UCSD-AML1 (cell line): ENCODE data around the gene TOB2.
"Not testable (repeated sequence)": the region's sequence is repeated elsewhere in the genome, so short reads cannot be mapped to it uniquely, and the experiment has no call there.

ENCODE experiments used
- DNase-seq: peaks from one replicate; lab custom pipeline; 2025; ENCODE audit not compliant: unreplicated experiment; lab: John Stamatoyannopoulos, UW

The TOB2 gene

DNA sequence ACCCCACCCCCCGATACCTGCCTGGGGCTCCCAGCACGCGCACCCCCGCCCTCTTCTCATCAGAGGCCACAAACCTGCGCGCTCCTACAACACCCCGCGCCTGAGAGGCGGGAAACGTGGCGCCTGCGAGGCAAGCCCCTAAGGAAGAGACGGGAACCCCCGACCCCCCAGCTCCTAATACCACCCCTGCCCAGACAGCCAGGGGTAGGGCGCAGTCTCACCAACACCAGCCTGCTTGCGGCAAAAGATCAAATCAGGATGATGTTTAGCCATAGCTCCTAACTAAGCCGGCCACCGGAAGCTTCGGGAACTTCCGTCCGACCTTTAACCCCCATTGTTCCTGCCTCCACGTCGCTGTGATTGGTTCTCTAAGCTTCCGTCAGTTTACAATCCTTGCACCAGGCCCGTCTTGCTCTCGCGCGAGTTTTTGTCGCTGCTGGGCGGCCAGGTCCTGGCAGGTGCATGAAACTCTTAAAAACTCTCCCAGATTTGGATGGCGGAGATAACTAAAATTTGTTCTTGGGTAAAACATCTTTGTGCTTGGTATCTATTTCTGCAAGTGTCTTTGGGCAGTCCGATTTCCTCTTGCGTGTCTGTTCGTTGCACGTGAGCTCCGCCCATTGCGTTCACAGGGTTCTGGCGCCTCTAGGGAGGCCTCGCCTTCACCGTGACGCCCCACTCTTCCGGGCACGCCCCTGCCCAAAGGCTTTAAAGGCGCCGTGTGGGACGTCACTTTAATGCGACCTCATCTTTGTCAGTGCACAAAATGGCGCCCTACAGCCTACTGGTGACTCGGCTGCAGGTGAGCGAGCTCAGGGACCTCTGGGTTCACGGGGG lies 22.0 kb upstream of the TOB2 start, which contains the start of the genes ACO2 and PHF5A:
TSS of gene ACO2 (plus strand) at position 737 of the 837 bp plus-strand sequence. CDS start at position 767, 30 bp downstream.
TSS of gene PHF5A (minus strand) at position 312 of the 837 bp plus-strand sequence. CDS start at position 273, 39 bp downstream.
- DNase-seq: peak; percentile 96

GRCh38 chr22:41461901-41462300 lies 15.3 kb upstream of the TOB2 start:
- no peak for DNase-seq

DNA sequence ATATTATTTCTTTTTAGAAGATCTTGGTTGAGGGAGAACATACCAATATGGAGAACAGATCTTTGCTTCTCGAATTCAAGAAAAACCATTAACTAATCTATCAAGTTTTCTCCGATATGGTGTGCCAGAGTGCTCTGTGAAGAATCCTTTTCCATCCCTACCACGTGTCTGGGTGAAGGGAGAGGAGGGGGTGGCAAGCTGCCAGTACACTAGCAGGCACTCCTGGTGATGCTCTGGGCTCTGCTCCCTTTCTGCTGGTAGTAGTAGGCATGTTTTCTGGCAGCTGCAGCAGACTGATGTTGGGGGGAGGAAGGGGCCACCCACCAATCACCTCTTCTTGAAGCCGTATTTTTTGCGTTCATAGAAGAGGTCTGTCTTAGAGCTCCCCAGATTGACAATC lies 13.5 kb upstream of the TOB2 start:
- not testable (repeated sequence) for DNase-seq

DNA sequence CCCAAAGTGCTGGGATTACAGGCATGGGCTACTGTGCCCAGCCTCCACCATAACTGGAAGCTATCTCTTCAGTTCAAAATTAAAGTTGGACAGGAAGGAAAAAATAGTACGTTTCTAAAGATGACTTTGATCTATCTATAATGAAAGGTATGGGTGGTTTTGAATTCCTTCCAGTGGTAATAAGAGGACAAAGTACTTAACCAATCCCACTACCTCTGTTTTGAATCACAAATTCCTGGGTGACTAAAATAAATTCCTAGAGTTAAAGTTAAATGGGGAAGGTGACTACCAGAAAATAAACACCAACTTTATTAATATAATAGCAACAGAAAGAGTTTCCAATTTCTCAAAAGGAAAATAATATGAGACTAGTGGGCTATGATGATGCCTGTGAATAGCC lies 12.8 kb upstream of the TOB2 start:
- no peak for DNase-seq

DNA sequence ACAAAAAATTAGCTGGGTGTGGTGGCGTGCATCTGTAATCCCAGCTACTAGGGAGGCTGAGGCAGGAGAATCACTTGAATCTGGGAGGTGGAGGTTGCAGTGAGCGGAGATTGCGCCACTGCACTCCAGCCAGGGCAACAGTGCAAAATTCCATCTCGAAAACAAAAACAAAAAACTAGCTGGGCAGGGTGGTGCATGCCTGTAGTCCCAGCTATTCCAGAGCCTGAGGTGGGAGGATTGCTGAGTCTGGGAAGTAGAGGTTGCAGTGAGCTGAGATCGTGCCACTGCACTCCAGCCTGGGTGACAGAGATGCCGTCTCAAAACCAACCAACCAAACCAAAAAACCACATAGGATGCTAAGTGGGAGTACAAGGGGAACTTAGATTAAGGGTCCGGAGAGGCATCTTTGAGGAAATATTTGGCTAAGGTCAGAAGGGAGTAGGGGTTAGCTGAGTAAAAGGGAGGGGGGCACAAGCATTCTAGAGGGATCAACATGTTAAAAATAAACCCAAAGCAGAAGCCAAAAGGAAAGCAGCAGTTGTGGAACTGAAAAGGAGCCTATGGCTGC lies 11.6 kb upstream of the TOB2 start:
- no peak for DNase-seq

DNA sequence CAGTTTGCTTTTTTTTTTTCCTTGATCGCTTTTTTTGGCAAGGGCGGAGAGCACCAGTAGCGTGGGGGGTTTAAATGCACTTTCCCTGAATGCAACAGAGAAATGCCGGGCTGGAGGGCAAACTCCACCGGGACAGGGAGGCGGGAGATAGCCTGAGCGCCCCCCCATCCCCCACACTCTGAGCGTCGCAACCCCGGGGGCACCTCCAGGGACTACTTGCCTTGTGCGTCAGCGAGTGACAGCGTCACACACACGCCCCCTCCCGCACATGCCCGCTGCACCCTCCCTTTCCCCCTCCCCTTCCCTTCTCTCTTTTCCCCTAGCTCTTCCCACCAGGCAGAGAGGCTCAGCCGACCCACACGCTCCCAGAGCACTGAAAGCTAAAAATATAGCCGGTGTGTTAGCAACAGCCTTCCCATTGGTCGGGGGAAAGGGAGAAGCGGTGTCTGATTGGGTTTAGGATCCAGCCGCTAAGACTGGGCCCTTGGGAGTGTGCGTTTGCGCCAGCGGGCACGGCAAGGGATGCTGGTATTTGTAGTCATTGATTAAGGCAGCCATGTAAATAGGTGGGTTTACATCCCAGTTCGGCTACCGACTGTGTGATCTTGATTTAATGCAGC lies 1.7 kb upstream of the TOB2 start:
- DNase-seq: peak; percentile 95

DNA sequence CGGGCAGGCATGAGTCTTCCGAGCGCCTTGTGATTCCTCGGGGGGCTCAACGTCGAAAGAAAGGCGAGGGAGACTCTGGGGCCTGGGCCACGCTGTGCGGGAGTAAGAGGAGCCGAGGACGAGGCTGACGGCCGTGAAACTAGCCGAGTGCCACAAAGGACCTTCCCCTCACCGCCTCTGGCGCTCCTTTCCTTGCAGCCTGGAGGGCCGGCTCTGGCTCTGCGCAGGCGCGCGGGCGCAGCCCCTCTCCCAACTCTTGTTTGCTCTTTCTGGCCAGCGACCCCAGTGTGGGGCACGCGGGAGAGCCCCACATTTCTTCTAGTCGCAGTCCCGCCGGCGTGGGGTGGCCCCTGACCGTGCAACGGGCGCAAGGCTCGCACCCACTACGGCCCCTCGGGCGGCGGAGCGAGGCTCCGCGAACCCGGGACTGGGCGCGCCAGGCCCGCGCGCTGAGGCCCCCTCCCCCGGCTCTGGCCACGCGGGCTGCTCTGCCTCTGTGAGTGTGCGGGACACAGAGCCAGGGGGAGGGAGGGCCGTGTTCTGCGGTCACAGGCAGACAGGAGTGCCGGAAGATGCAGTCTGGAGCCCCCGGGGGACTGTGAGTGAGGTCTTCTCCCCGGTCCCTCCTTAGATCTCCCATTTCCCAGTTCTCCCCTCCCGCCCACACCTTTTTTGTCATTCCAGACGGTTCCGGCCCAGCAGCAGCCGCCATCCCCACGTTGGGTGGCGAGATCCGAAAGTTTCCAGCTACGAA lies 1.0 kb upstream of the TOB2 start:
- peak; percentile 73 for DNase-seq

DNA sequence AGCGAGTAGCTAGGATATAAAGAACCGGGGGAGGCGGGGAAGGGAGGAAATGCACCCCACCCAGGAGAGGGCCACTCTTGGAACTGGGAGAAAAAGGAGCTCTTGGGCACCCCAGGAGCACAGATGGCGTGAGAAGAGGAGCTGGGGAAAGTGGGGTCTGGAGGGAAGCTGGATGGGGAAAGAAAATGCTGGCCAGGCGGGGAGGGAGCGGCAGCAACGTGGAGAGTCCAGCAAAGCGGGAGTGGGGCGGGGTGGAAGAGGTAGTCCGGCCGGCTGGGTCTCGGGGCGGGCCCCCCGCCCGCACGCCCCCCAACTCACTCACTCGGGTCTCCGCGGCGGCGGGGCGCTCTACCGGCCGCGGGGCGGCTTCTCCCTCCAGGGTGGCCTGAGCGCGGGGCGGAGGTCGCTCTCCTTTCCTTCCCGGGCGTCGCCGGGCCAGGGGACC lies 522 bp downstream of the TOB2 start:
- DNase-seq: peak; percentile 41

DNA sequence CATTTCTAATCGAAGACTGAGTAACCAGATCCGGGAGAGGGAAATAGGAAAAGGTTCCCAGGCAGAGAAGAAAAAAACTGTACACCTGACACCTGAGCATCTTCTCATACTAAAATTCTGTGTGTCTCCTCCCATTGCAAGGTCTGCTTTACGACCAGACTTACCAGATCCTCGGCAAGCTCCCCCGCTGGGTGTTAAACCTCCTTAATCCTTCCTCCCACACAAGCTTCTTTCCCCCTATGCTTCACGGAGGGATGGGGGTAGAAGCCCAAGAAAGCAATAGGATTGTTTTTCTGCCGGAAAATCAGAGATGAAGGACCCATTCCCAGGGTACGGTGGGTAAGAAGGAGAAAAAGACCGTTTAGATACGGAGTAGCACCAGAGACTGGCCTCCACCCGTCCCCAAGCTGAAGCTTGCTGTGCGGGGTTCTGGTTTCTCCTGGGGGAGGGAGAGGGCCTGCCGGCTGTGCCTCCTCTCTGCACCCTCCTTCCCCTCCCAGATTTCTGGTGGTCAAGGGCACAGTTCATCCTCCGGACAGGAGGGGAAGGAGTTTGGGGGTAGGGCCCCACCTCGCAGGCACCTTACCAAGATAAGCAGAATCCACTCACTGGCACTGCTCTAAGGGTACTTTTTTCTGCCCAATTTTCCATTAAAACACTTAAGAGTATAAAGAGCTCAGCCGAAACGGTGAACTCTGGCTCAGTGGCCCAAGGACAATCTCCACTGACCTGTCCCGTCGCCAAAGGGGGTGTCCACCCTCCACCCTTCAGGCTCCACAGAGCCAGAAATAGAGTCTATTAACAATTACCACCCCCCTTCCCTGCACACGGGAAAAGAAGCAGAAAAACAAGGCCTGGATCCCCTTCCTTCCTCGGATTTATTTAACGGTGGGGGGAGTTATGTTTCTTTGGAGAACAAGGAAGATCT lies 1.2 kb downstream of the TOB2 start:
- peak; percentile 32 for DNase-seq

- peak; percentile 97 for DNase-seq
Measured at GRCh38 chr22:41444360-41445128, 2.1 kb downstream of the TOB2 start.

- no peak for DNase-seq
Measured at GRCh38 chr22:41442240-41442792, 4.3 kb downstream of the TOB2 start.

- not testable (repeated sequence) for DNase-seq
Measured at GRCh38 chr22:41440511-41440910, 6.1 kb downstream of the TOB2 start.

GRCh38 chr22:41437198-41437597 lies 9.4 kb downstream of the TOB2 start:
- DNase-seq: no peak

DNA sequence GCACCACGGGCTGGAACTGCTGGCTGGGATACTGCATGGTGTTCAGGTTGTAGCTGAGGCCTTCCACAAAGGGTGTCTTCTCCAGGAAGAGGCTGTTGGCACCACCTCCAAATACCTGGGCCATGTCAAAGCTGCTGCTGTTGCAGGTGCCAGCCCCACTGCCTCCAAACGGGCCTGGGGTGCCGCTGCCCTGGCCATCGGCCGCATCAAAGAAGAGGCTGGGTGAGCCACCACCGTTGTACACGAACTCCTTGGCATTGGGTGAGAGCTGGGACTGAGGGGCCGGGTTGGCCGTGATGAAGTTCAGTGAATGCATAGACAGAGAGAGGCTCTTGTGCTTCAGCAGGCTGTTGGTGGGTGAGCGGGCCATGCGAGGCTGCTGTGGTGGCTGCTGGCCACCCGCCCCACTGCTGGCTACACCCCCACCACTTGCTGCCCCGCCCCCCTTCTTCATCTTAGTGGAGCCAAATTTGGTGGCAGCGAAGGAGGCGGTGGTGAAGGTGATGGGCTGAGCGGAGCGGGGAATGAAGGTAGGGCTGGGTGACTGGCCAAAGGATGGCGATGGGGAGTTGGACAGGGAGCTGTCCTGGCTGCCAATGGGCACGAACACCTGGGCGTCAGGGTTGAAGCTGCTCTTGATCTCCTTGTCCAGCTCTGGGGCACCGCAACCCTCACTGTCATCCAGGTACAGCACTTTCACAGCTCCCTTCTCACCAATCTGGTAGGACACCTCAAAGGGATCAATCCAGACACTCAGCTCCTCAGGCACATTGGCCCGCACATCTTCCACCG lies 10.1 kb downstream of the TOB2 start:
- DNase-seq: no peak

GRCh38 chr22:41435560-41435959 lies 11.0 kb downstream of the TOB2 start:
- DNase-seq: no peak

DNA sequence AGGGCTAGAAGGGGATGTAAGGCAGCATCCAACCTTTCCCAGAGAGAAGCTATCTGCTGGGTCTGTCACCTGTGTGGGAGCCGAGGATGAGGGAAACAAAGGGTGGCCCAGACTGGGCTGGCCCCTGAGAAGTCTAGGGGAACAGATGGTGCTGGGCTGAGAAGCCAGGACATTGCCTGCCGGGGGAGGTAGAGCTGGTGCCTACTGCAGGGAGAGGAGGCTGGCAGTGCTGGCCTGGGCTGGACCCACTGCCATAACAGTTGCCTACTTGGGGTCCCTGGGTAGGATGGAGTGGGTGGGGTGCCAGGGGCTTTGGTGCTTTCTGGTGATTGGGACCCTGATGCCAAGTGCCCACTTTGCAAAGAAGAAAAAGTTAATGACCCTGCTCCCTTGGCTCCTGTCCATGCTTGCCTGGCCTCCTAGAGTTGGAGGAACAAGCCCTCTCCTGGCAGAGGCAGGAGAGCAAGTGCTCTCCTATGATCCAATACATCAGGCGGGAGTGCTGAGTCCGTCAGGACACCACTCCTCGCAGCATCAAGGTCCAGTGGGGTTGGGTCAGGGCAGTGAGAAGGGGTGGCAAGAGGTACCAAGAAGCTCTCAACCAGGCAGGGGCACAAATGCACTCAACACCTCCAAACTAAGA lies 12.1 kb downstream of the TOB2 start:
- DNase-seq: not testable (repeated sequence)

- DNase-seq: not testable (repeated sequence)
Measured at GRCh38 chr22:41433480-41433879, 13.1 kb downstream of the TOB2 start.

- DNase-seq: no peak
Measured at GRCh38 chr22:41431656-41432055, 14.9 kb downstream of the TOB2 start.
